HG03135 (cell line): ENCODE results near the gene CCZ1B.
"Not testable (repeated sequence)": the region's sequence is repeated elsewhere in the genome, so short reads cannot be mapped to it uniquely, and the experiment has no call there.

Source experiments
- ATAC-seq: cut with Tn5 transposase; IDR thresholded peaks from one replicate; pipeline ENCODE4 v1.9.1; 2021; ENCODE audit warnings: mild to moderate bottlenecking, moderate library complexity; ENCODE audit not compliant: unreplicated experiment

The CCZ1B gene

DNA sequence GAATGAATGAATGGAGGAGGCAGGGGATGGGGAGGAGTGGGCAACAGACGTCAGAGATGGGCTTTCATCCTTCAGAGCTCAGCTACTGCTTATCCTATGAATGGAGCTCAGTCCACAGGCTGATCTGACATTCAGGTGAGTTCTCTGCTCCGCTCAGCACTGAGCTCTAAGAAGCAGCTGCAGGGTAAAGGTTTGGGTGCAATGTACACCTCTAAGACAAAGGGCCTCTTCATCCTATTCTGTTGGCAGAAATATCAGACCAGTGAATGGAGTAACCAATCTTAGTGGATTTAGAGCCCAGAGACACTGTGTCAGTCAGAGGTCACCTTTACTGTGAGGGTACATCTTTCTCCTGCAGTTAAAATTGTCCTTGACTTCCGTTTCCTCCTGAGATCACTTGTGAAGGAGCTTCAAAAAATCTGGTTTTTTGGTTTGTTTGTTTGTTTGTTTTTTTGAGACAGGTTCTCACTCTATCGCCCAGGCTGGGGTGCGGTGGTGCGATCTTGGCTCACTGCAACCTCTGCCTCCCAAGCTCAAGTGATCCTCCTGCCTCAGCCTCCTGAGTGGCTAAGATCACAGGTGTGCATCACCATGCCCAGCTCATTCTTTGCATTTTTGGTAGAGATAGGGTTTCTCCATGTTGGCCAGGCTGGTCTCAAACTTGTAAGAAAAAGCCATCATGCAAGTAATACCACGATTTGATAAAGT, 5.1 kb upstream of the CCZ1B start:
- ATAC-seq, result no peak

DNA sequence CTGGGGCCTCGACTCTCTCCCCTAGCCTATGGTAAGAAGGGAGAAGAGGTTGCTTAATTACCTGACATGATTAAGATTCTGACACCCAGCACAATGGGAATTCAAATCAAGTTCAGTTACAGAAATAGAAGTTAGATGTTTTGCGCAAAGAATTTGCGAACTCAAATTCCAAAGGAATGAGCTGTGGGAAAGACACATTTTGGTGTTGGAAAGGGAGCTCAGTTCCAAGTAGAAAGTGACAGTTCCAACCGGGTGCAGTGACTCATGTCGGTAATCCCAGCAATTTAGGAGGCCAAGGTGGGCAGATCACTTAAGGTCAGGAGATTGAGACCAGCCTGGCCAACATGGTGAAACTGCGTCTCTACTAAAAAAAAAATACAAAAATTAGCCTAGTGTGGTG, 4.0 kb upstream of the CCZ1B start:
- ATAC-seq, result not testable (repeated sequence)

DNA sequence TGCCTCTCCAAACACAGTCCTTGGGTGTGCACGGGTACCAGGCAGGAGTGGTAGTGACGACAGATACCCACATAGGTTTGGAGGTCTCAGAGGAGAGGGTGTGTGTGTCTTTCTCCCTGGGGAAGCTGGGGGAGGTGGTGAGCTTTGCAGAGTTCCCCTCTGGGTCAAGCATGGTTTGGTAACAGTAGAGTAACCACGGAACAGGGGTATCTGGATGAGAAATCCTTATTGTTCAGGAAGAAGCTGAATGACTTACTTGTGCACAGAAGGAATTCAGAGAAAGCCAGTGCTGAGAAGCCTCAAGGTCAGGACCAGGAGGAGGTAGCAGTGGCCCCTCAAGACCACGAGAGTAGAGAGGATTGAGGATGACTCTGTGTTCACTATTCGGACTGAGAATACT, 3.5 kb upstream of the CCZ1B start:
- not testable (repeated sequence) for ATAC-seq

DNA sequence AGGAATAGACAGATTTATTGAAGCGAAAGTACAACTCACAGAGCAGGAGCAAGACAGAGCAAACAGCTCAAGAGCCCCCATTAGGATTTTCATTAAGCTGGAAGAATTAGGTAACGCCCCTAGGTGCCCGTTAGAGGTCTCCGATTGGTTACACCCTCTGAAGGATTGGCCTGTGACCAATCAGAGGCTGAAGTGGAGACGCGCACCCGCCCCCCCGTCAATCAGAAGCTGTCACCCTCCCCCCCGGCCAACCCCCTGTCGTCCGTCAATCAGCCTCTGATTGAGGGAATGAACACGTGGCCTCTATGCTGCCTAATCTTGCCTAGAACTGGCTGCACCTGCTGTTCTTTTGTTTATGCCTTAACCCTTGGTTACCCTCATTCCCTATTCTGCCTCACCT, 1.1 kb upstream of the CCZ1B start:
- ATAC-seq, result not testable (repeated sequence)

DNA sequence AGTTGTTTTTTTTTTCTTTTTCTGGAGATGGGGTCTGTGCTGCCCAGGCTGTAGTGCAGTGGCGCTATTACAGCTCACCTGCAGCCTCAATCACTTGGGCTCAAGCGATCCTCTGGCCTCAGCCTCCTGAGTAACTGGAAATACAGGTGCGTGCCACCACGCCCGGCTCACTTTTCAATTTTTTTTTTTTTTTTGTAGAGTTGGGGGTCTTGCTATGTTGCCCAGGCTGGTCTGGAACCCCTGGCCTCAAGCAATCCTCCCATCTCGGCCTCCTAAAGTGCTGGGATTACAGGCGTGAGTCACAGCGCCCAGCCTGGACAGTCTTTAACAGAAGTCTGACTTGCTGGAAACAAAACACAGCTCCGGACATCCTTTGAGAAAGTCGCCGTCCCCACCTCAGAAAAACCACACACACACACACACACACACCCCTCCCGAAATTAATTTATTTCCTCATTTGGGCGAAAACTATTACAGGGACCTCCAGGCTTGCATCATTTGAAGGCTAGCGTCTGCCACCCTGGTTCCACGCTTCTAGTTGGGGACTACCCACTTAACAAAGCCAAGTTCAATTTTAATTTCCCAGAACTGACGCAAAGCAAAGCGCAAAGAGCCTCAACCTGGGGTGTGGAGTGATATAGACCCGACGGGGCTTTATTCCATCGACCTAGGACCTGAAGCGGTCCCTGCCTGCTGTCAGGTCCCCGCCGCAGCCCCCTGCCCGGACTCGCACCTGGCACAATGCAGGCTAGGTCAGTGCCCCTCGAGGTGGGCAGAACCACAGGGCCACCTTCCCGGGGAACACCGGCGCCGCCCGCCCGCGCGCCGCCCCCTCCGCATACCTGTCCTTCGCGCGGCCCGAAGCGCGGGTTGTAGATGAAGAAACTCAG, 594 bp downstream of the CCZ1B start:
- peak; percentile 56 for ATAC-seq

DNA sequence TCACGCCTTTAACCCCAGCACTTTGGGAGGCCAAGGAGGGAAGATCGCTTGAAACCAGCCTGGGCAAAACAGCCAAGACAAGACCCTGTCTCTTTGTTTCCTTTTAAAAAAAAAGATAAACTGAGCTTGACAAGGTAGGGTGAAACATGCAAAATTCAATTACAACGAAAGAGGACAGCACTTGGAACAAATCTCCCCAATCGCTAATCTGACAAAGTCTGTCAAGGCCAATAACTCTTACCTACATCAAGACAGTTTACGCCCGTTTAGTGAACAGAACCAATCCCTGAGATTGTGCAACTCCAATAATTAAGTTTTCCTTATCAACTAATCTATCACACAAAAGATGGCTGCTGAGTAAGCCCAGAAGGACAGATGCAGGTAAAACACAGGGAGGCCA, 4.5 kb downstream of the CCZ1B start:
- ATAC-seq, result not testable (repeated sequence)

DNA sequence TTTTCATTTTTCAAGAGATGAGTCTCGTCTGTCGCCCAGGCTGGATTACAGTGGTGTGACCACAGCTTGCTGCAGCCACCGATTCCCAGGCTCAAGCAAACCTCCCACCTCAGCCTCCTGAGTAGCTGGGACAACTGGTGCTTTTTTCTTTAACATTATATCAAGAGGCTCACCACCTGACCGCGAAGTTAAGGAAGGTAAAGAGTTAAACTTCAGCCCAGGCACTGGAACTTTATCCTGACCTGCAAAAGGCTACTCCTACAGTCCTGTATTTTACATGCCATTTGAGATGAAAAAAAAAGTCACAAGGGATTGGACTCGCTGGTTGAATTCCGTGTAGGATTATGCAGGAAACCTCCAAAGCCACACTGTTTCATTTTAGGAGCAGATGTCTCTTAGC, 10.6 kb downstream of the CCZ1B start:
- ATAC-seq, result not testable (repeated sequence)

DNA sequence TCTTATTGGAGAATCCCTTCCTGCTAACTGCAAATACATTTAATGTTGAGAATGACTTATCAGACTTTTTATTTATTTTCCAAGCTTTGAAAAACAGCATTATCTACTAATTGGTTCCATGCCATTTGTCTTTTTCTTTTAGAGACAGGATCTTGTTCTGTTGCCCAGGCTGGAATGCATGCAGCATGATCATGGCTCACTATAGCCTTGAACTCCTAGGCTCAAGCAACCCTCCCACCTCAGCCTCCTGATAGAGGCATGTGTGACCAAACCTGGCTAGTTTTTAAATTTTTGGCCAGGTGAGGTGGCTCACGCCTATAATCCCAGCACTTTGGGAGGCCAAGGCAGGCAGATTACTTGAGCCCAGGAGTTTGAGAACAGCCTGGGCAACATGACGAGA, 13.1 kb downstream of the CCZ1B start:
- not testable (repeated sequence) for ATAC-seq

DNA sequence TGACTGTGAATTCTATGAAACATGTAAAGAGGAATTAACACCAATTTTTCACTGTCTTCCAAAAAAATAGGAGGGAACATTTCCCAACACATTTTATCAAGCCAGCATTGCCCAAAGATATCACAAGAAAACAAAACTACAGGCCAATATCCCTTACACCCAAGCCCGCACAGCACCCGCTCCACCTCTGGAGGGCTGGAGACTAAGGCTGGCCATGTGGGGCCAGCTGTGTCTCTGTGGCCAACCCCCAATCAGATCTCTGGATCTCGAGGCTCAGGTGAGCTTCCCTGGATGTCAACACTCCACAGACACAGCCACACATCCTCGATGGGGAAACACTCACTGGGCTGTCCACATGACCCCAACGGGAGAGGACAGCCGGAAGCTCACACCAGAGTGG, 18.1 kb downstream of the CCZ1B start:
- not testable (repeated sequence) for ATAC-seq

DNA sequence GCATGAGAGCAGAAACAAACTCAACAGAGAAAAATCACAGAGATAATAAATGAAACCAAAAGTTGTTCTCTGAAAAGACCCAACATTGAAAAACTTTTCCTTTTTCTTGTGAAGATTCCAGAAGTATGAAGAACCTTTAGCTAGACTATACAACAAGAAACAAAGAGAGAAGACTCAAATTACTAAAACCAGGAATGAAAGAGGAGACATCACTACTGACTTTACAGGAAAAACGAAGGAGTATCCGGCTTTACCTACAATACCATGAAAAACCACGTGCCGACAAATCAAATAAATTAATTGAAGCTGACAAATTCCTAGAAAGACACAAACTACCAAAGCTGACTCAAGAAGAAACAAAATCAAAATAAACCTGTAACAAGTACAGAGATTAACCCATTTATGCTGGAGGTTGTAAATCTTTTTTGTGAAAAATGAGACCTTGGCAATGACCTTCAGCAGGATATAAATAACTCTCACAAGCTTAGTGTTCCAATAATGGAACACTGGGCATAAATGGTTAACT, 18.6 kb downstream of the CCZ1B start:
- not testable (repeated sequence) for ATAC-seq

DNA sequence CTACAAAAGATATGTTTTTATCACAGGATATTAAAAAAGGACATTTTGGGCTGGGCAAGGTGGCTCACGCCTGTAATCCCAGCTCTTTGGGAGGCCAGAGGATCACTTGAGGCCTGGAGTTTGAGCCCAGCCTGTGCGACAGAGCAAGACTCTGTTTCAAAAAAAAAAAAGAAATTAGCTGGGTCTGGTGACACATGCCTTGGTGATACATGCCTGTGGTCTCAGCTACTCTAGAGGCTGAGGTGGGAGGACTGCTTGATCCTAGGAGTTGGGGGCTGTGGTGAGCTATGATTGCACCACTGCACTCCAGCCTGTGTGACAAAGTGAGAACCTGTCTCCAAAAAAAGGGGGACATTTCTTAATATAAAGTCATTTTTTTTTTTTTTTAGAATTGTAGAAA, 25.7 kb downstream of the CCZ1B start:
- not testable (repeated sequence) for ATAC-seq

DNA sequence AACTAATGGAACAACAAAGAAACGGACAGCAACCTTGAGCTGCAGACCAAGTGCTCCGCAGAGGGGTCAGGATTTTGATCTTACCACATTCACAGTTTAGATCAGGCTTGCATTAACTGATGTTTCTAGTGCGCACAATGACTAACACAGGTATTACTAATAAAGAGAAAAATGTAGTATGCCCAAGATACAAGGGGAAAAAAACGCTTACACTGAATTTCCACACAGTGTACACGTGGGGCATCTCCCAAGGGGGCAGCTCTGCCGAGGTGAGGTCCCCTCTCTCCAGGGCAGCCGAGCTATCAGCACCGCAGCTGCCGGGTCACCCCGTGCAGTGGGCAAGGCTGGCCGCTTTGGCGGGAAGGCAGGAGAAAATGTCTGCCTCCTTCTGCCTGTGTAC, 26.2 kb downstream of the CCZ1B start:
- not testable (repeated sequence) for ATAC-seq

DNA sequence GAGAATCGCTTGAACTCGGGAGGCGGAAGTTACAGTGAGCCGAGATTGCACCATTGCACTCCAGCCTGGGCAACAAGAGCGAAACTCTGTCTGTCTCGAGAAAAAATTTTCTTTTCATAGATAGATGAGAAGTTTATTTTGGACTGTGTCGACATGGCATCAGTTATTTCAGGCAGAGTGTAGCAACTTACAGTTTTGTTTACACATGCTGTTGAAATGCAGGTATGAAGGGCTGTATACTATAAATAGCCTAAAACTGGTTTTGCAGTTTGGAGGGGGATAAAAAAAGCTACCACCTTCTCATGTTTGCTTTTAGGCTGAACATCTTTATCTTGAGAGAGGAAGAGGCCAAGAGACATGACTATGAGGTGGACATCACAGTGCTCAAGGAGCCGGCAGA, 28.0 kb downstream of the CCZ1B start:
- ATAC-seq, result not testable (repeated sequence)

DNA sequence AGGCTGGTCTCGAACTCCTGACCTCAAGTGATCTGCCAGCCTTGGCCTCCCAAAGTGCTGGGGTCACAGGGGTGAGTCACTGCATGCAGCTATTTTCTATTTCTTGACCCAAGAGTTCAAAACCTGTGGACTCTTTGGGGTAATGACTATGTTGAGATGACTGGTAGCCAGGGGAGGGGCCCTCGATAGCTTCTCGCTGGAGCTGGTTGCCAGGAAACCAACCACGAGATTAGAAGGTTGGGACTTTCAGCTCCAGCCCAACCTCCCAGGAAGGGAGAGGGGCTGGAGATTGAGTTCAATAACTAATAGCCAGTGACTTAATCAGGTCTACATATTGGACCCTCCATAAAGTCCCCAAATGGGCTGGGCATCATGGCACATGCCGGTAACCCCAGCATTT, 28.9 kb downstream of the CCZ1B start:
- not testable (repeated sequence) for ATAC-seq

DNA sequence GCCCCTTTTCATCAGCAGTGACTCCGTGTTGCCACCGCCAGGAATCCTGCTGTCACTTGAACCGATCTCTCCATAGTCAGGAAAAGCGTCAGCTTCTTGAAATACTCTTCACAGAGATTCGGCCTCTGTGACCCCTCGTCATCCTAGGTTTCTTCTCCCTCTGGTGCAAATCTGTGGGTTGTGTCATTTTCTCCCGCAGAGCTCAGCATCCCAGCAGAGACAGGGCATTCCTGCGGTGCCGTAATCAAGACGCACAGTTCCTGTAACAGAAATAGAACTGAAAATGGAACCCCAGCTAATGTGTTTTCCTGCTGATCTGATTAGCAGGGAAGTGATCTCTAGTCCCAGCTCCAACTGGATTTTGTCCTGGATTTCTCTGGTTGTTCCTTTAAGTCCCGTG, 31.8 kb downstream of the CCZ1B start:
- ATAC-seq, result not testable (repeated sequence)

DNA sequence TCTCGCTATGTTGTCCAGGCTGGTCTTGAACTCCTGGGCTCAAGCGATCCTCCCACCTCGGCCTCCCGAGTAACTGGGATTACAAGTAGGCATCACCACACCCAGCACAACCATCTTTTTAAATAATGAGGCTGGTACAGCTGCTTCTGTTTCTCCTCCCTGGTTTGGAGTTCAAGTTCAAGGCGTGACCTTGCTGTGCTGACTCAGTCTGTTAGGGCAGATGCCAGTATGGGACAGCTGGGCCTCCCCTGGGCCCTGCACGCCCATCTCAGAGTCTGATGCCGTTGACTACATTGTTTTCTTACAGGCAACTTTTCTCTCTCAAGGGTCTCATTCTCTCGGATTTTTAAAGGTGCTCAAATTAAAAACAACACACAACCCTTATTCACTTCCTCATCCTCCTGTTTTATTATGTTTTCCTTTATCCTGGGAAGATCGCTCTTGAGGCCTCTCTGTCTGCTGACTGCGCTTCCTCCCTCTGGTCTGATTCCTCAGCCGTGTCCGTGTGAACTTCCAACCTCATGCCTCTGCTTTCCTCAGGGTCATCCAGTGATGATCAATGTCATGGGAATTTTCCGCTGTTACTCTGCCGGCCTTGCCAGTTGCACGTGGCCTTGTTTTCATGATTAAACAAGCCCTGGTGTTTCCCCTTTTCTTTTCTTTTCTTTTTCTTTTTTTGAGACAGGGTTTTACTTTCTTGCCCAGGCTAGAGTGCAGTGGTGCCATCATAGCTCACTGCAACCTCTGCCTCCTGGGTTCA, 33.8 kb downstream of the CCZ1B start:
- not testable (repeated sequence) for ATAC-seq

DNA sequence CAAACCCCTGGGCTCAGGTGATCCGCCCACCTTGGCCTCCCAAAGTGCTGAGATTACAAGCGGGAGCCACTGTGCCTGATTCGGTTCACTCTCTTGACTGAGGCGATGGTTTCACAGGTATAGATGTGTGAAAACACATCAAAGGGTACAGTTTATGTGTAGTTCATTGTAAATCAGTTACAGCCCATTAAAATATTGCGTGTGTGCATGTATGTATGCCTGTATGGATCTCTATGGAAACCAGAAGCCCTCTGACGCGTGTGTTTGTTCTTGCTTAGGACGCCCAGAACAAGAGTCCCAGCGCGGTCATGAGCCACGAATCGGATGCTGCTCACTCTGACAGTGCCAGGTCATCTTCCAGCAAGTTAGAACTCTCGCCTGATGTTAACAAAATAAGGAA, 36.7 kb downstream of the CCZ1B start:
- ATAC-seq, result not testable (repeated sequence)

DNA sequence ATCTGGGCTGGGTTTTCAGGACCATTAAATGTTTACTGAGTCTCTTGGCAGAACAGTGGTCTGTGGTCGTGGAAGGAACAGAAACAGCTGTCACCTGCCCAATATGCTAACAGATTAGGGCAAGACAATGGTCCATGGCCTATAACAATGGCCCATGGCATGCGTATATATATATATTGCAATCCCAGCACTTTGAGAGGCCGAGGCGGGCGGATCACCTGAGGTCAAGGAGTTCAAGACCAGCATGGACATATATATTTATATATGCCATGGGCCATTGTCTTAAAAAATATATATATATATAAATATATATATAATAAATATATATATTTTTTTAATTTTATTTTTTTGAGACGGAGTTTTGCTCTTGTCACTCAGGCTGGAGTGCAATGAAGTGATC, 44.5 kb downstream of the CCZ1B start:
- ATAC-seq, result not testable (repeated sequence)

DNA sequence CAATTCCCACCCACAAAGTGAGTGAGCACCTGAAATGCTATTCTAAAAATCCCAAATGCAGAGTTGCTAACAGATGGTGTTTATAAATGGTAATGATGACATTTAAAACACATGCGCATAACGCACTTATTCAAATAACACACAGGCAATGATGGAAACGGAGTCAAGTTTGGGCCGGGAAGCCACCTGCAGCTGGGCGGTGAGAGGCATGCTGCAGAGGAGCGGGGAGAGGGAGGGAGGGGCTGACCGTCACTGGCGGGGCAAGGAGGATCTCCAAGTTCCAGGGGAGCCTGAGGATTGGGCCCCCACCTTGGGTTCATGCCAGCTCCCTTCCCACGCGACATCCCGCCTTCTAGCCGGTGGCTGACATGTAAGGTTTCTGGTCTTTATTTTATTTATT, 64.9 kb downstream of the CCZ1B start:
- ATAC-seq, result not testable (repeated sequence)

DNA sequence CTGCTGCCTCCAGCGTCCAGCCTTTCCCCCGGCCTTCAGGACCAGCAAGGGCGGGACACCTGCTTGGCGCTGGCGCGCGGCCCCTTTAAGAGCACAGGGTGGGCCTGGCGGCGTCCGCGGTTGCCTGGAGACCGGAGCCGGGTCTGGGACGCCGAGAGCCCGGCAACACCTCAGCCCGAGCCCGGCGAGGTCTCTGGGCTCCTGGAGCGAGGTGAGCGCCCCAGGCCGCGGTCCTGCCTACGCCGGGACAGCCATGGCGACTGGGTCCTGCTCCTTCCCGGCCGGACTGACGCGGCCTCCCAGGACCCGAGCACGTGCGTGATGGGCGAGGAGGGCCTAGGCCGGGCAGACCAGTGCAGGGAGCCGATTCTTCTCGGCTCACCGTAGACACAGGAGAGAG, 72.1 kb downstream of the CCZ1B start, which contains the start of gene RSPH10B2:
RSPH10B2 (plus strand) TSS at position 140 of the 400 bp plus-strand sequence. CDS start 3,575 bp downstream, outside the sequence.
- ATAC-seq, result not testable (repeated sequence)

DNA sequence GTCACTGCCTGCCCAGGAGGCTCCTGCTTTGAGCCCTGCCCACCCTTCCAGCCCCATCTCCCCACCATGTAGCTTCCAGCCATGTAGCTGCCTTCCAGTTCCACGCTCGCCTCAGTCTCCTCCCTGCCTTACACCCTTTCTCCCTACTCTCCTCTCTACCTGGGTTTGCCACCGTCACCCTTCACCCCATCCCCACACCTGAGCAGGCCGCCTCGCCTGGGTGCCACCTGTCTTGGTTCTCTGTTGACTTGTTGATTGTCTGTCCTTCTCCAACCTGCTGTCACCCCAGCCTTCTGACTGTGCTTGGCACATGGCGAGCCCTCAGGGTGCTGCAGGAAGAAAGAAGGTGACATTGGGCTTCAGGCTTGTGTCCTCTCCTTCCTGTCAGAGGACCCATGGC, 75.9 kb downstream of the CCZ1B start:
- not testable (repeated sequence) for ATAC-seq
